Measurements from ENCODE around the gene FXYD2. TPM values are rescaled to one million over a fixed set of nuclear protein-coding genes. Genes with fewer than 3 reads are reported as not detected.

Gene FXYD2
- total RNA-seq, 2 experiments from 2014 or later = 1.7 to 2.1 TPM

DNA sequence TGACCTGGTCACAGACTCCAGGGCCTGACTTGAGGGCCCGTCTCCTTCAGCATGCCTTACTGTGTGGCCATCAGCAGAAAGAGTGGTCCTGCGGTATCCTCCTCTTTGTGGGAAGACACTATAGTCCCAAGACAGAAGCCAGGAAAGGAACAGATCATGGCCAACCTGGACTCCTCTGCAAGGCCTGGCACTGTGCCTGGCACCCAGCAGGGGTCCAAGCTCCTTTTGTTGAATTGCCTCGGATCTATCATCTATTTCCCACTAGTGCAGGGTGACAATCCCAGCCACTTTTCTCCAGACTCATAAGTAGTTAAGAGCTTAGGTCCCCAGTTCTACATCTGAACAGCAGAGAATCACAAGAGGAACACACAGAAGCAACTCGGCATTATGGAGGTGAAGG is 54.5 kb downstream of the FXYD2 start:
- TF ChIP-seq, protein P1, sequence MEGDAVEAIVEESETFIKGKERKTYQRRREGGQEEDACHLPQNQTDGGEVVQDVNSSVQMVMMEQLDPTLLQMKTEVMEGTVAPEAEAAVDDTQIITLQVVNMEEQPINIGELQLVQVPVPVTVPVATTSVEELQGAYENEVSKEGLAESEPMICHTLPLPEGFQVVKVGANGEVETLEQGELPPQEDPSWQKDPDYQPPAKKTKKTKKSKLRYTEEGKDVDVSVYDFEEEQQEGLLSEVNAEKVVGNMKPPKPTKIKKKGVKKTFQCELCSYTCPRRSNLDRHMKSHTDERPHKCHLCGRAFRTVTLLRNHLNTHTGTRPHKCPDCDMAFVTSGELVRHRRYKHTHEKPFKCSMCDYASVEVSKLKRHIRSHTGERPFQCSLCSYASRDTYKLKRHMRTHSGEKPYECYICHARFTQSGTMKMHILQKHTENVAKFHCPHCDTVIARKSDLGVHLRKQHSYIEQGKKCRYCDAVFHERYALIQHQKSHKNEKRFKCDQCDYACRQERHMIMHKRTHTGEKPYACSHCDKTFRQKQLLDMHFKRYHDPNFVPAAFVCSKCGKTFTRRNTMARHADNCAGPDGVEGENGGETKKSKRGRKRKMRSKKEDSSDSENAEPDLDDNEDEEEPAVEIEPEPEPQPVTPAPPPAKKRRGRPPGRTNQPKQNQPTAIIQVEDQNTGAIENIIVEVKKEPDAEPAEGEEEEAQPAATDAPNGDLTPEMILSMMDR (IDR thresholded peaks at IDR 0.05) = no peak
- Mint-ChIP-seq H3K27me3 (no peaks in the 10 kb centered on the region), H3K36me3 (ENCODE audit: low read depth) (no peaks in the 10 kb centered on the region), H3K4me3 (no peak overlapping the region), H3K27ac (no peak overlapping the region), H3K9me3 (no peaks in the 10 kb centered on the region), H3K4me1 (ENCODE audit: low read depth) (no peaks in the 10 kb centered on the region)
- intact Hi-C loops (cut with DNase I, micrococcal nuclease) = no loop called here
- H3K4me3 ChIP-seq (ENCODE audit: low read length) = no peak overlapping the region
- ChIA-PET POLR2A (no interaction called here), CTCF (no interaction called here)
- no peaks in the 10 kb centered on the region for H3K27me3 ChIP-seq (ENCODE audit: control insufficient read depth in 1 of 2, insufficient read depth in 2 of 2, low read length in 2 of 2)
- DNase-seq (no peak), ATAC-seq (ENCODE audit: poor library complexity) (no peak)
- H3K4me1 ChIP-seq (ENCODE audit: insufficient read depth, low read length) = no peaks in the 10 kb centered on the region
- H3K9me3 ChIP-seq (ENCODE audit: control insufficient read depth in 1 of 2, insufficient read depth in 1 of 2, low read length in 2 of 2) = no peaks in the 10 kb centered on the region
- no peaks in the 10 kb centered on the region for H3K36me3 ChIP-seq (ENCODE audit: insufficient read depth, low read length)
- no peak overlapping the region for H3K27ac ChIP-seq (ENCODE audit: low read depth in 1 of 2, low read length in 2 of 2)

Other genes starting within 250 kb of the FXYD2 start
- under 1 TPM; 0.22 to 0.61 TPM for gene DSCAML1, start 27.5 kb downstream of the FXYD2 start, total RNA-seq
- not detected for gene FXYD6, start 51.9 kb upstream of the FXYD2 start, total RNA-seq
- 1 to 10 TPM in 1 of 2 experiments, under 1 TPM in 1; 0.99 to 1.4 TPM for gene TMPRSS13, start 104.7 kb upstream of the FXYD2 start, total RNA-seq
- gene IL10RA, start 161.7 kb upstream of the FXYD2 start, total RNA-seq = 100 to 1,000 TPM; 193 to 203 TPM